H9 (cell line): ENCODE data around the gene KLRB1. TPM values are rescaled to one million over a fixed set of nuclear protein-coding genes. Genes with fewer than 3 reads are reported as not detected.

ENCODE experiments used
- DNase-seq: peaks from one replicate; pipeline ENCODE4 v3.0.0-alpha.2; 2017
- H2AFZ ChIP-seq: one replicate; pipeline ENCODE4 v1.6.1; 2013; ENCODE audit warnings: mild to moderate bottlenecking, low read length, control low read depth, moderate library complexity
- H2AK5ac ChIP-seq: 2 replicates; pipeline ENCODE4 v1.6.1; 2013; ENCODE audit warnings: low read length, control low read depth, mixed read lengths; ENCODE audit not compliant: insufficient read length
- H2BK120ac ChIP-seq: one replicate; pipeline ENCODE4 v1.6.1; 2013; ENCODE audit warnings: low read depth, mild to moderate bottlenecking, low read length, control low read depth, inconsistent platforms; ENCODE audit not compliant: poor library complexity, severe bottlenecking
- H2BK12ac ChIP-seq: 2 replicates; pipeline ENCODE4 v1.6.1; 2013; ENCODE audit warnings: low read length, control low read depth, mixed read lengths, low read depth; ENCODE audit not compliant: insufficient read length
- H2BK15ac ChIP-seq: 2 replicates; pipeline ENCODE4 v1.6.1; 2013; ENCODE audit warnings: low read depth, low read length, control low read depth
- H2BK20ac ChIP-seq: one replicate; pipeline ENCODE4 v1.6.1; 2013; ENCODE audit warnings: low read depth, mild to moderate bottlenecking, low read length, control low read depth, inconsistent platforms; ENCODE audit not compliant: poor library complexity, severe bottlenecking
- H2BK5ac ChIP-seq: 2 replicates; pipeline ENCODE4 v1.6.1; 2013; ENCODE audit warnings: low read length, control low read depth, mixed read lengths; ENCODE audit not compliant: insufficient read length
- H3K14ac ChIP-seq: 2 replicates; pipeline ENCODE4 v1.6.1; 2013; ENCODE audit warnings: low read length, control low read depth; ENCODE audit not compliant: insufficient read depth
- H3K18ac ChIP-seq: 2 replicates; pipeline ENCODE4 v1.6.1; 2013; ENCODE audit warnings: low read depth, mild to moderate bottlenecking, mixed read lengths, low read length, control low read depth; ENCODE audit not compliant: insufficient read length
- H3K23ac ChIP-seq: 2 replicates; pipeline ENCODE4 v1.6.1; 2013; ENCODE audit warnings: low read length, control low read depth, mixed read lengths, low read depth; ENCODE audit not compliant: insufficient read length
- H3K23me2 ChIP-seq: 2 replicates; pipeline ENCODE4 v1.6.1; 2013; ENCODE audit warnings: low read depth, mild to moderate bottlenecking, mixed read lengths, low read length, control low read depth; ENCODE audit not compliant: insufficient read length, poor library complexity, severe bottlenecking
- H3K27ac ChIP-seq: 2 replicates; pipeline ENCODE4 v1.5.1; 2013; ENCODE audit warnings: low read length, control low read depth, mixed read lengths, low read depth; ENCODE audit not compliant: insufficient read length
- H3K27me3 ChIP-seq: 2 replicates; pipeline ENCODE4 v1.6.1; 2013; ENCODE audit warnings: low read length, control low read depth, inconsistent platforms; ENCODE audit not compliant: insufficient read depth
- H3K4ac ChIP-seq: 2 replicates; pipeline ENCODE4 v1.6.1; 2013; ENCODE audit warnings: low read depth, mild to moderate bottlenecking, control low read depth, inconsistent platforms, low read length, moderate library complexity
- H3K4me1 ChIP-seq: 2 replicates; pipeline ENCODE4 v1.6.1; 2013; ENCODE audit warnings: low read length, control low read depth, inconsistent platforms; ENCODE audit not compliant: insufficient read depth
- H3K4me2 ChIP-seq: 2 replicates; pipeline ENCODE4 v1.6.1; 2013; ENCODE audit warnings: low read length, control low read depth, mixed read lengths; ENCODE audit not compliant: insufficient read length, insufficient read depth
- H3K56ac ChIP-seq: 2 replicates; pipeline ENCODE4 v1.6.1; 2013; ENCODE audit warnings: low read depth, mild to moderate bottlenecking, mixed read lengths, low read length, control low read depth; ENCODE audit not compliant: insufficient read length
- H3K79me1 ChIP-seq: 2 replicates; pipeline ENCODE4 v1.6.1; 2013; ENCODE audit warnings: low read depth, mild to moderate bottlenecking, moderate library complexity, low read length, control low read depth, inconsistent platforms; ENCODE audit not compliant: insufficient read depth, poor library complexity, severe bottlenecking
- H3K79me2 ChIP-seq: 2 replicates; pipeline ENCODE4 v1.6.1; 2013; ENCODE audit warnings: low read length, control low read depth, inconsistent platforms; ENCODE audit not compliant: insufficient read depth
- H3K9ac ChIP-seq: 2 replicates; pipeline ENCODE4 v1.6.1; 2013; ENCODE audit warnings: low read length, control low read depth, mixed read lengths; ENCODE audit not compliant: insufficient read length; ENCODE audit errors: extremely low read depth
- H3K9me3 ChIP-seq: one replicate; pipeline ENCODE4 v1.6.1; 2013; ENCODE audit warnings: low read depth, low read length, inconsistent platforms; ENCODE audit not compliant: control insufficient read depth
- H3T11ph ChIP-seq: one replicate; pipeline ENCODE4 v1.6.1; 2013; ENCODE audit warnings: mild to moderate bottlenecking, low read length, control low read depth, inconsistent platforms
- H4K20me1 ChIP-seq: one replicate; pipeline ENCODE4 v1.6.1; 2013; ENCODE audit not compliant: control insufficient read depth, insufficient read length, insufficient read depth
- H4K5ac ChIP-seq: 2 replicates; pipeline ENCODE4 v1.6.1; 2013; ENCODE audit warnings: low read depth, mild to moderate bottlenecking, mixed read lengths, low read length, control low read depth; ENCODE audit not compliant: insufficient read length
- H4K8ac ChIP-seq: replicated peaks from 2 replicates; pipeline ENCODE4 v1.6.1; 2013; ENCODE audit warnings: low read length, control low read depth, mixed read lengths, low read depth; ENCODE audit not compliant: insufficient read length
- H4K91ac ChIP-seq: 2 replicates; pipeline ENCODE4 v1.6.1; 2013; ENCODE audit warnings: low read depth, mild to moderate bottlenecking, moderate library complexity, mixed read lengths, low read length, control low read depth; ENCODE audit not compliant: insufficient read length
- H3K27ac Mint-ChIP-seq, 3 experiments: 2 replicates in 2 of 3; 3 replicates in 1 of 3; pipeline ENCODE4 v1.8.0; 2020 to 2021; ENCODE audit warnings: mixed read lengths in 3 of 3, mild to moderate bottlenecking in 1 of 3, moderate library complexity in 1 of 3
- H3K27me3 Mint-ChIP-seq: 2 replicates; pipeline ENCODE4 v1.8.0; 2021; ENCODE audit warnings: low read depth, mild to moderate bottlenecking, moderate library complexity, mixed read lengths
- H3K36me3 Mint-ChIP-seq, 3 experiments: 2 replicates in 2 of 3; 3 replicates in 1 of 3; pipeline ENCODE4 v1.8.0; 2020 to 2021; ENCODE audit warnings: low read depth in 3 of 3, mixed read lengths in 3 of 3; ENCODE audit not compliant: insufficient read depth in 1 of 3
- H3K4me1 Mint-ChIP-seq, 2 experiments: 2 replicates each; pipeline ENCODE4 v1.8.0; 2020; ENCODE audit warnings: mixed read lengths in 2 of 2
- H3K4me3 Mint-ChIP-seq, 2 experiments: 2 replicates in 1 of 2; 3 replicates in 1 of 2; pipeline ENCODE4 v1.8.0; 2020 to 2021; ENCODE audit warnings: mild to moderate bottlenecking in 2 of 2, mixed read lengths in 2 of 2, moderate library complexity in 1 of 2
- H3K9me3 Mint-ChIP-seq, 2 experiments: 2 replicates in 1 of 2; 3 replicates in 1 of 2; pipeline ENCODE4 v1.8.0; 2020; ENCODE audit warnings: mild to moderate bottlenecking in 2 of 2, mixed read lengths in 2 of 2, moderate library complexity in 1 of 2
- WGBS: extraction: QIAGEN DNeasy Blood & Tissue Kit; methylation state at CpG from one replicate; pipeline ENCODE4 v1.1.7; 2013; ENCODE audit warnings: missing lambda C conversion rate, low lambda C conversion rate, mixed read lengths; ENCODE audit not compliant: insufficient read length; ENCODE audit errors: extremely low coverage; 5-methylcytosine and 5-hydroxymethylcytosine counted together
- total RNA-seq: library from RNA; stranded (reverse); gene quantifications from 2 replicates; pipeline ENCODE4 v1.2.1, GENCODE V29; 2021
- TF ChIP-seq, protein P1 (sequence below): fragments of 200-600 bp; sonication (generic); conservative IDR thresholded peaks from 3 replicates; pipeline ENCODE4 v1.8.0; 2021; ENCODE audit warnings: antibody characterized with exemption, mild to moderate bottlenecking

Gene KLRB1
- total RNA-seq, 1 experiment from 2014 or later = 0.15 TPM

DNA sequence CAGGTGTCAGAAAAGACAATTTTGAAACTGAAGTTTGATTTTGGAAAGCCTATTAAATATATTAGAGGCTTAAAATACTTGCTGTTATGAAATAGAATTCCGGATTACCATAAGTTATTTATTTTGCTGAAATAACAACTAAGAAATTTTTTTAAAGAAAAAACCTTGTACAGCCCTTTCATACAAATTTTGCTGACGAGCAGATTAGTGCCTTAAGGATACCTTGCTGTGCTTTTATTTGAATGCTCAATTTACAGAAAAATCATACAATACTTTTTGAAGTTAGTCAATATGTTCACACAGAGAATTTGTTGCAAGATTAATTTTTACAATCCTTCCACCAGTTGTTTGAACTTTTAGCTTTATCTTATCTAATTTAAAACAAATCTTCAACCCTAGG, 32.3 kb upstream of the KLRB1 start:
- no peak overlapping the region for H3K27ac Mint-ChIP-seq
- Histone ChIP-seq H3K79me2 (no peaks in the 10 kb centered on the region), H3K4ac (no peak overlapping the region), H3K23ac (no peak overlapping the region), H2BK5ac (no peak overlapping the region), H3T11ph (no peak overlapping the region), H3K18ac (no peak overlapping the region), H2BK20ac (no peak overlapping the region), H3K9ac (no peak overlapping the region), H3K56ac (no peak overlapping the region), H3K27me3 (no peaks in the 10 kb centered on the region), H3K23me2 (no peaks in the 10 kb centered on the region), H3K79me1 (no peaks in the 10 kb centered on the region), H2BK120ac (no peak overlapping the region), H3K9me3 (no peaks in the 10 kb centered on the region), H2AK5ac (no peak overlapping the region), H3K27ac (no peak overlapping the region), H2BK15ac (no peak overlapping the region), H4K8ac (no peak overlapping the region), H3K14ac (no peak overlapping the region), H3K4me2 (no peak overlapping the region), H3K4me1 (no peaks in the 10 kb centered on the region), H4K20me1 (no peaks in the 10 kb centered on the region), H2AFZ (no peak overlapping the region), H2BK12ac (no peak overlapping the region), H4K5ac (no peak overlapping the region), H4K91ac (no peak overlapping the region)
- no peak overlapping the region for H3K4me3 Mint-ChIP-seq
- H3K36me3 Mint-ChIP-seq = peaks cover 5 to 23% (median 20%) of the 10 kb centered on the region in 3 experiments; a peak in 5 of 7 replicates
- H3K4me1 Mint-ChIP-seq = no peaks in the 10 kb centered on the region
- WGBS = no CpG with 5 or more reads among the region's 2 CpGs
- H3K9me3 Mint-ChIP-seq = peaks cover 0 to 15% of the 10 kb centered on the region in 2 experiments; a peak in 3 of 5 replicates
- no peak for DNase-seq
- H3K27me3 Mint-ChIP-seq = no peaks in the 10 kb centered on the region; the same call in none of the 2 replicates
- TF ChIP-seq, protein P1, sequence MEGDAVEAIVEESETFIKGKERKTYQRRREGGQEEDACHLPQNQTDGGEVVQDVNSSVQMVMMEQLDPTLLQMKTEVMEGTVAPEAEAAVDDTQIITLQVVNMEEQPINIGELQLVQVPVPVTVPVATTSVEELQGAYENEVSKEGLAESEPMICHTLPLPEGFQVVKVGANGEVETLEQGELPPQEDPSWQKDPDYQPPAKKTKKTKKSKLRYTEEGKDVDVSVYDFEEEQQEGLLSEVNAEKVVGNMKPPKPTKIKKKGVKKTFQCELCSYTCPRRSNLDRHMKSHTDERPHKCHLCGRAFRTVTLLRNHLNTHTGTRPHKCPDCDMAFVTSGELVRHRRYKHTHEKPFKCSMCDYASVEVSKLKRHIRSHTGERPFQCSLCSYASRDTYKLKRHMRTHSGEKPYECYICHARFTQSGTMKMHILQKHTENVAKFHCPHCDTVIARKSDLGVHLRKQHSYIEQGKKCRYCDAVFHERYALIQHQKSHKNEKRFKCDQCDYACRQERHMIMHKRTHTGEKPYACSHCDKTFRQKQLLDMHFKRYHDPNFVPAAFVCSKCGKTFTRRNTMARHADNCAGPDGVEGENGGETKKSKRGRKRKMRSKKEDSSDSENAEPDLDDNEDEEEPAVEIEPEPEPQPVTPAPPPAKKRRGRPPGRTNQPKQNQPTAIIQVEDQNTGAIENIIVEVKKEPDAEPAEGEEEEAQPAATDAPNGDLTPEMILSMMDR = no peak
